GM12891 (cell line): ENCODE results near the gene HYAL2.

Experiments
- POLR2A ChIP-seq: IDR thresholded peaks from 2 replicates; pipeline ENCODE4 v1.6.1; 2011; ENCODE audit warnings: low read depth, low read length, control low read depth
- POLR2AphosphoS5 ChIP-seq: IDR thresholded peaks from 2 replicates; pipeline ENCODE4 v1.6.1; 2011; ENCODE audit warnings: low read depth, low read length, control low read depth

DNA sequence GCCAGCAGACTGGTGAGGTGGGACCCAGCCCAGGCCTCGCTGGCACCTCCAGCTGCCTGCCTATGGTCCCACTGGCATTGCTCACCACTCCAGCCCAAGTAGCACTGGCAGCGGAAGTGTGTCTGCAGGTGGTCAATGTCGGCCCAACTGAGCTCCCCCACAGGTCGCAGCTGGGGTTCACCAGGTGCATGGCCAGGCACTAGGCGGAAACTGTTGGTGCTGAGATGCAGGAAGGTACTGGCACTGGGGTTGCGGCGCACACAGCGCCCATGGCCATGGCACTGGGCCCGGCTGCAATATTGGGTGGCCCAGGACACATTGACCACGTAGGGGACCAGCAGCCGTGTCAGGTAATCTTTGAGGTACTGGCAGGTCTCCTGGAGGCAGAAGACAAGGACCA, 4.4 kb downstream of the HYAL2 start:
- TF ChIP-seq POLR2AphosphoS5 (no peak), POLR2A (no peak)
